DND-41 (cell line): ENCODE measurements around the gene RLN1.

ENCODE experiments used
- ATAC-seq: fragments of 200-7000 bp; cut with Tn5 transposase; 3 replicates; pipeline ENCODE4 v1.9.1; 2021; ENCODE audit warnings: low read depth; ENCODE audit not compliant: insufficient read depth
- DNase-seq: peaks from one replicate; pipeline ENCODE4 v3.0.0-alpha.2; 2020
- H2AFZ ChIP-seq: 2 replicates; pipeline ENCODE4 v1.6.0; 2012; ENCODE audit warnings: low read depth, low read length
- H3K27ac ChIP-seq: 2 replicates; pipeline ENCODE4 v1.5.1; 2012; ENCODE audit warnings: low read length, inconsistent platforms
- H3K27me3 ChIP-seq: fragments of 200-600 bp; sonication (generic); 2 replicates; pipeline ENCODE4 v1.6.0; 2012; ENCODE audit warnings: low read length, mild to moderate bottlenecking, inconsistent platforms; ENCODE audit not compliant: insufficient read depth, poor library complexity
- H3K36me3 ChIP-seq: 2 replicates; pipeline ENCODE4 v1.5.1; 2012; ENCODE audit warnings: low read length, inconsistent platforms; ENCODE audit not compliant: insufficient read depth
- H3K4me1 ChIP-seq: 2 replicates; pipeline ENCODE4 v1.5.1; 2012; ENCODE audit warnings: mild to moderate bottlenecking, low read length; ENCODE audit not compliant: insufficient read depth
- H3K4me2 ChIP-seq: 2 replicates; pipeline ENCODE4 v1.6.0; 2012; ENCODE audit warnings: mild to moderate bottlenecking, moderate library complexity, low read length, inconsistent platforms; ENCODE audit not compliant: insufficient read depth
- H3K4me3 ChIP-seq, 2 experiments: fragments of 200-600 bp in 1 of 2; shearing (Covaris generic) in 1 of 2; 2 replicates each; pipeline ENCODE4 v1.5.1; 2012 to 2016; ENCODE audit warnings: inconsistent platforms in 2 of 2, low read length in 2 of 2, mild to moderate bottlenecking in 2 of 2, low read depth in 1 of 2, moderate library complexity in 1 of 2
- H3K79me2 ChIP-seq: 2 replicates; pipeline ENCODE4 v1.6.0; 2012; ENCODE audit warnings: low read length, inconsistent platforms; ENCODE audit not compliant: insufficient read depth
- H3K9ac ChIP-seq: 2 replicates; pipeline ENCODE4 v1.6.0; 2012; ENCODE audit warnings: low read depth, mild to moderate bottlenecking, inconsistent platforms, low read length, moderate library complexity
- H3K9me3 ChIP-seq: 2 replicates; pipeline ENCODE4 v1.5.1; 2012; ENCODE audit warnings: low read length, moderate library complexity, mild to moderate bottlenecking, inconsistent platforms; ENCODE audit not compliant: insufficient read depth, severe bottlenecking
- H4K20me1 ChIP-seq: 2 replicates; pipeline ENCODE4 v1.6.0; 2012; ENCODE audit warnings: low read length; ENCODE audit not compliant: insufficient read depth
- EZH2 ChIP-seq: IDR thresholded peaks from 3 replicates; pipeline ENCODE4 v1.6.1; 2012; ENCODE audit warnings: borderline replicate concordance, low read depth, mild to moderate bottlenecking, moderate library complexity, low read length, inconsistent platforms; ENCODE audit not compliant: severe bottlenecking
- TF ChIP-seq, protein P1 (sequence below): IDR thresholded peaks from 2 replicates; pipeline ENCODE4 v1.5.1; 2012; ENCODE audit warnings: borderline replicate concordance, low read length, moderate library complexity, mild to moderate bottlenecking; ENCODE audit not compliant: poor library complexity, severe bottlenecking; ENCODE audit errors: extremely low read depth

Gene RLN1

DNA sequence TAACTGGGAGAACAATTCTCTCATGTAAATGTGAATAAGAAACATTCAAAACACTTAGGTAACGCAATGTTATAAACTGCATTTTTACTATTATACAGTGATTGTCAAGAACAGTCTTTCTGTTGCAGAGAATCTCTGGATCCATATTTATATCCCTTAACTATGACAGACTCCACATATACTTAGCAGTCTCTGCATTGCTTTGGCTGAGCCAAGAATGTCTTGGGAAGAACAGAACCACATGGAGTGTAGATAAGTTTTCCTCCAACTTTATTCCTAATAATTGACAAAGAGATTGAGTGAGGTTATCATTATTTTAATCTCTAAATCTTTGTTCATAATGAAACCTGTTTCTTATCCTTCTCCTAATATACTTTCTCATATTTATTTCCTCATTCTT, 15.6 kb upstream of the RLN1 start:
- no peaks in the 10 kb centered on the region for H4K20me1 ChIP-seq
- peaks cover 19% of the 10 kb centered on the region for H3K4me1 ChIP-seq
- no peak for DNase-seq
- H3K27me3 ChIP-seq = no peaks in the 10 kb centered on the region
- no peak overlapping the region for H2AFZ ChIP-seq
- no peaks in the 10 kb centered on the region for H3K9me3 ChIP-seq
- no peak for TF ChIP-seq EZH2
- TF ChIP-seq, protein P1, sequence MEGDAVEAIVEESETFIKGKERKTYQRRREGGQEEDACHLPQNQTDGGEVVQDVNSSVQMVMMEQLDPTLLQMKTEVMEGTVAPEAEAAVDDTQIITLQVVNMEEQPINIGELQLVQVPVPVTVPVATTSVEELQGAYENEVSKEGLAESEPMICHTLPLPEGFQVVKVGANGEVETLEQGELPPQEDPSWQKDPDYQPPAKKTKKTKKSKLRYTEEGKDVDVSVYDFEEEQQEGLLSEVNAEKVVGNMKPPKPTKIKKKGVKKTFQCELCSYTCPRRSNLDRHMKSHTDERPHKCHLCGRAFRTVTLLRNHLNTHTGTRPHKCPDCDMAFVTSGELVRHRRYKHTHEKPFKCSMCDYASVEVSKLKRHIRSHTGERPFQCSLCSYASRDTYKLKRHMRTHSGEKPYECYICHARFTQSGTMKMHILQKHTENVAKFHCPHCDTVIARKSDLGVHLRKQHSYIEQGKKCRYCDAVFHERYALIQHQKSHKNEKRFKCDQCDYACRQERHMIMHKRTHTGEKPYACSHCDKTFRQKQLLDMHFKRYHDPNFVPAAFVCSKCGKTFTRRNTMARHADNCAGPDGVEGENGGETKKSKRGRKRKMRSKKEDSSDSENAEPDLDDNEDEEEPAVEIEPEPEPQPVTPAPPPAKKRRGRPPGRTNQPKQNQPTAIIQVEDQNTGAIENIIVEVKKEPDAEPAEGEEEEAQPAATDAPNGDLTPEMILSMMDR = no peak
- H3K36me3 ChIP-seq = no peaks in the 10 kb centered on the region
- no peaks in the 10 kb centered on the region for H3K79me2 ChIP-seq
- H3K9ac ChIP-seq = no peak overlapping the region
- H3K4me2 ChIP-seq = no peak overlapping the region
- H3K27ac ChIP-seq = no peak overlapping the region
- ATAC-seq = no peak
- no peak overlapping the region for H3K4me3 ChIP-seq

DNA sequence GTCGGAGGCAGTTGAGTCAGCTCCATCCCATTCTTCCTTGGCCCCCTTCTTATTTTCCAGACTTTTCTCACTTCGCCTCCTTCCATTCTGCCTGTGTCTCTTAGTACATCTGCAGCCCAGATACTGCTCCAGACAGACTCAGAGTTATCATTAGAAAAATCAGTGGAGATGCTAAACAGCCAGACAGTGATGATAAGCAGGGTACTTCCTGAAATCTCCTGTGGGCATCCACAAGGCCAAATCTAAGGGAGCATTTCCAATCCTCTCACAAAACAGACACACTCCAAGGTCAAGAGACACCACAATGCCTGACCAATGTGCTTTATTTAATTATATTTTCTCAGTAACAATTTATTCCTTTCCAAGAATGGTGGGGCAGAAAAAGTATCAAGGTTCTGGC, 14.5 kb upstream of the RLN1 start:
- Histone ChIP-seq H3K27me3 (no peaks in the 10 kb centered on the region), H3K4me1 (peaks cover 19% of the 10 kb centered on the region), H3K36me3 (no peaks in the 10 kb centered on the region), H4K20me1 (no peaks in the 10 kb centered on the region), H3K79me2 (no peaks in the 10 kb centered on the region), H3K4me3 (no peak overlapping the region), H2AFZ (no peak overlapping the region), H3K9ac (no peak overlapping the region), H3K9me3 (no peaks in the 10 kb centered on the region), H3K27ac (no peak overlapping the region), H3K4me2 (no peak overlapping the region)
- TF ChIP-seq, protein P1 = no peak
- no peak for TF ChIP-seq EZH2
- no peak for ATAC-seq
- DNase-seq = no peak

DNA sequence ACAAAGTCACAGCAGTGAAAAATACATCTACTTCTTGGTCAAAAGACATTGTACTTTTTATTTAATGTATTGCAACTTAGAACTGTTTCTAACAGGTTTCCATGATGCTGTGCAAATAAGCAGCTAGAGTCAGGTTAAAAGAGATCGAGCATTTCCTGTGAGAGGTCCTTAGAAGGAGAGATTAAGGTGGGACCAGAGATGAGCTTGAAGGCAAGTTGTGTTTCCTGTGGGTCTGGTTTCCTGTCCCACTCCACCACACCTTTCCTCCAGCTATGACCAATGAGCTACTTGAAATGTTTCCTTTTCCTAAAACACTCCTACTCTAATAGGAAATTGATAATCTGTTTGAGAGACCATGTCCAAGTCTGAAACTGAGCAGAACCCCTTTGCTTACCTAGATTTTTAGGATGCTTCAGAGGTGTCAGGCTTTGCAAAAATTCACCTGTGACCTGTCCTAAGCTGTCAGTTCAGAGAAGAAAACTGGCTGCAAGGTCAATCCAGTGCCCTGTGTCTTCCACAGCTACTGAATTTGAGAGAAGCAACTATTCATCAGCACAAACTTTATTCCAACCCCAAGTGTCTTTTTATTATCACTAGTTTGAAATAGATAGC, 13.1 kb upstream of the RLN1 start:
- peak; percentile 92 for ATAC-seq

More for the DNA sequence above, 13.1 kb upstream of the RLN1 start:
- Histone ChIP-seq H3K36me3 (no peaks in the 10 kb centered on the region), H4K20me1 (no peaks in the 10 kb centered on the region), H3K4me1 (peaks cover 19% of the 10 kb centered on the region), H3K9me3 (no peaks in the 10 kb centered on the region), H3K27me3 (no peaks in the 10 kb centered on the region), H3K27ac (peak overlapping the region; percentile 48; the same call in 1 of the 2 replicates), H2AFZ (no peak overlapping the region), H3K9ac (no peak overlapping the region), H3K79me2 (no peaks in the 10 kb centered on the region), H3K4me2 (peak overlapping the region; percentile 26; the same call in 1 of the 2 replicates), H3K4me3 (no peak overlapping the region)
- peak; percentile 32 for DNase-seq
- TF ChIP-seq EZH2 = no peak
- TF ChIP-seq, protein P1 = no peak
